ENCODE data around the gene AP4M1.

GRCh38 chr7:100109521-100110163, 8.2 kb downstream of the AP4M1 start:
- TF ChIP-seq, protein P1, sequence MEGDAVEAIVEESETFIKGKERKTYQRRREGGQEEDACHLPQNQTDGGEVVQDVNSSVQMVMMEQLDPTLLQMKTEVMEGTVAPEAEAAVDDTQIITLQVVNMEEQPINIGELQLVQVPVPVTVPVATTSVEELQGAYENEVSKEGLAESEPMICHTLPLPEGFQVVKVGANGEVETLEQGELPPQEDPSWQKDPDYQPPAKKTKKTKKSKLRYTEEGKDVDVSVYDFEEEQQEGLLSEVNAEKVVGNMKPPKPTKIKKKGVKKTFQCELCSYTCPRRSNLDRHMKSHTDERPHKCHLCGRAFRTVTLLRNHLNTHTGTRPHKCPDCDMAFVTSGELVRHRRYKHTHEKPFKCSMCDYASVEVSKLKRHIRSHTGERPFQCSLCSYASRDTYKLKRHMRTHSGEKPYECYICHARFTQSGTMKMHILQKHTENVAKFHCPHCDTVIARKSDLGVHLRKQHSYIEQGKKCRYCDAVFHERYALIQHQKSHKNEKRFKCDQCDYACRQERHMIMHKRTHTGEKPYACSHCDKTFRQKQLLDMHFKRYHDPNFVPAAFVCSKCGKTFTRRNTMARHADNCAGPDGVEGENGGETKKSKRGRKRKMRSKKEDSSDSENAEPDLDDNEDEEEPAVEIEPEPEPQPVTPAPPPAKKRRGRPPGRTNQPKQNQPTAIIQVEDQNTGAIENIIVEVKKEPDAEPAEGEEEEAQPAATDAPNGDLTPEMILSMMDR (IDR thresholded peaks at IDR 0.05), result peak; percentile 12; the same call in 1 of the 2 replicates
- TF ChIP-seq ZFX (IDR thresholded peaks at IDR 0.05; ENCODE audit: borderline replicate concordance), result no peak
